Measurements from ENCODE around the gene SRR.

The SRR gene

GRCh38 chr17:2347805-2348685, 44.3 kb downstream of the SRR start:
- no peak for DNase-seq

DNA sequence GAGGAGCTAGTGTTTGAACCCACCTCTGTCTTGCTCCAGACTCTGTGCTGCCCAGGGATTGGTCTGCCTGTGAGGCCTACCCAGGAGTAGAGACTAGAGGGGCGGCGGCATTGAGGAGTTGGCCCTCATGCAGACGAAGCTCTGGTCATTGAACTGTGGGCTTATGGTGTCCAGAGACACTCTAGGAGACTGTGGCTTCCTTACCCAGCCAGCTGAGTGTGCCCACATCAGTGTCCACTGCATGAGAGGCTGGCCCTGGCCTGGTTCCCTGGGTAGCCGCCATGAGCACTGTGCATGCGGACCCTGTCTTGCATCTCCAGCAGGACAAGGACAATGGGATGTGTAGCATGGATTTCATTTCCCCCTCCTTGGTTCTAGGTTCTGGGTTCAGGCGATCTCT, 47.5 kb downstream of the SRR start:
- no peak for DNase-seq

- DNase-seq, result no peak
Measured at GRCh38 chr17:2354311-2354710, 50.6 kb downstream of the SRR start.

GRCh38 chr17:2357237-2357636, 53.5 kb downstream of the SRR start:
- no peak for DNase-seq

DNA sequence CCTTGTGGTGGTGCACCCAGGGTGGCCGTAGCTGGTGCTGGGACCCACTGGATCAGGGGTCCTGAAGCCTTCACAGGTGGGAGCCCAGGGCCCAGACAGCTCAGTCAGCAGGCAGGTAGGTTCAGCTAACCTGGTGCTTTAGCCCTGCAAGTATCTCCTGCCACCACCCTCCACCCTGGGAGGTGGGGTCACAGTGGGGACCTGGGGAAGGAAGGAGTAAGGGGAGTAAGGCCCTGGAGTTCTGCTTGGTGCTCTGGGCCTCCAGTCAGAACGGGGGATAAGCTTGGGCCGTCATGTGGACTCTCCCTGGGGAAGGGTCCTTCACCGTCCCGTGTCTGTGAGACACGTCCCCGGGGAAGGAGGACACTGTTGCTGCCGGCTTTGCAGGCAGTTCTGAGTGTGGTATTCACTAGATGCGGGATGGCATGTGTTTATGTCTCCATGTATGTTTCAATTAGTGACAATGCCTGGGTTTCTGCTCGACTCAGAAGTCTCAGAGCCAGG, 54.2 kb downstream of the SRR start:
- DNase-seq, result no peak

DNA sequence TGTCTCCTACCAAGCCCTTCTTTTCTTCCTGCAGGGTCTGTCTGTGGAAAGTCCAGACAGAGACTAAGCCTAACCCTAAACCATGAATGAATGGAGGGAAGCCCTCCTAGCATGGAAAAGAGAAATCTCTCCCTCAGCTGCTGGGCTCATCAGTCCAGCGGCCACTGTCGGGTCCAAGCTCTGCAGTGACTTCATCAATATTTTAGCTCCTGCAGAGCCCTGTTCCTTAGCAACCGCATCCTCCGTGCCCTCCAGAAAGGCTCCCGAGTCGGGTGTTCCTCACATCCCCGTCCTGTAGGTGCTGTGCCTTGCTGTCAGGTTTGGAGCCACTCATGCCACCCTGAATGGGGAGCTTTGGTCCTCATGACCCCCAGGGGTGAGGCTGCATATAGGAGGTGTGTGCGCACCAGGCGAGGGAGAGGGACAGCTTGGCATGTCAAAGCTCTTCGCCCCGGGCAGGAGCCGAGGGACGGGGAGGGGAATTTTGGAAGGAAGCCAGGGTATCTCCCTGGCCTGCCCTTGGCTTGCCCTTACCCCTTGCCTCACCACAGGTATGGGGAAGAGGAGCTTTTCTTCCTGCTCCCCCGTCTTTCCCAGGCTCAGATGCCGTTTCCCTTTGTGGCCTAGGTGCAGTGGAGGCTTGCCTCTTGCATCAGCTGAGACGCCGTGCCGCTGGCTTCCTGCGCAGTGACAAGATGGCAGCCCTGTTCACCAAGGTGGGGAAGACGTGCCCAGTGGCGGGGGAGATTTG, 57.4 kb downstream of the SRR start:
- DNase-seq, result no peak

DNA sequence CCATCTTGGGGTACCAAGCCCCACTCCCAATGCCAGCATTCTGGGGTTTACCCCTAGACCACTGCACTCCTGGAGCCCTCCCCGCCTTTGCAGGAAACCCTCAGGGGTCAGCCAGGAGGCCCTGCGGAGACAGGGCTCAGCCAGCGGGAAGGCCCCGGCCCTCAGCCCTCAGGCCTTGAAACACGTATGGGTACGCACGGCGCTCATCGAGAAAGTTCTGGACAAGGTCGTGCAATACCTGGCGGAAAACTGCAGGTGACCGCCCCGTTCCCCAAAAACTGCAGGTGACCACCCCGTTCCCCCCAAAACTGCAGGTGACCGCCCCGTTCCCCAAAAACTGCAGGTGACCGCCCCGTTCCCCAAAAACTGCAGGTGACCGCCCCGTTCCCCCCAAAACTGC, 58.3 kb downstream of the SRR start:
- DNase-seq, result no peak

- DNase-seq, result no peak
Measured at GRCh38 chr17:2362416-2362815, 58.7 kb downstream of the SRR start.

DNA sequence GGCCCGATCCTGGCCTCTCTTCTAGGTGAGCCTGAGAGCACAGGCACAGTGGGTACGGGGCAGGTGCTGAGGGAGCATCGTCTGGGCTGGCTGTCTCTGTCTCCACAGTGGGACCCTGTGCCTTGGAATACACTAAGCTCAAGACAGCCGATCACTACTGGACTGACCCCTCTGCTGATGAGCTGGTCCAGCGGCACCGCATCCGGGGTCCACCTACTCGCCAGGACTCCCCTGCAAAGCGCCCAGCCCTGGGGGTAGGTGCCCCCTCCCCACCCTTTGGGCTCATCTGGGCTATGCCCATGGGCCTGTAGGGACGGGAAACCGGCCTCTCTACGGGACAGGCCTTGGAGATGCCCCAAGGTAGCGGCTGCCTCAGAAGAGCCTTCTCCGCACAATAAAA, 59.1 kb downstream of the SRR start:
- DNase-seq, result no peak

GRCh38 chr17:2363318-2363717, 59.6 kb downstream of the SRR start:
- DNase-seq, result no peak

- DNase-seq, result no peak
Measured at GRCh38 chr17:2363851-2364762, 60.4 kb downstream of the SRR start.

GRCh38 chr17:2364763-2365116, 61.0 kb downstream of the SRR start:
- DNase-seq, result no peak

DNA sequence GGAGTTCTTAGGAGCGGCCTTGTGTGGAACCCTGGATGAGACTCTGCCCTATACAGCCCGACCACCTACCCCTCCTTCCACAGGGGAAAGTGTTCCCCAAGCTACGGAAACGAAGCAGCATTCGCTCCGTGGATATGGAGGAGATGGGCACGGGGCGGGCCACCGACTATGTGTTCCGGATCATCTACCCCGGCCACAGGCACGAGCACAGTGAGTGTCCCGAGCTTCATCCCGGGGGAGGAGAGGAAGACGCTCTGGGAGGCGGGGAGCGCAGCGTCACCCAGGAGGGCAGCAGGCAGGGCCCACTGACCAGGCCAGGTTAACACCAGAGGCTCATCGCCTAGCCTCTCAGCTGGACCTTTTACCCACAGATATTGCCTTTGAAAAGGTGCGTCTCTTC, 61.4 kb downstream of the SRR start:
- DNase-seq, result no peak

GRCh38 chr17:2366747-2367494, 63.2 kb downstream of the SRR start:
- DNase-seq, result no peak

DNA sequence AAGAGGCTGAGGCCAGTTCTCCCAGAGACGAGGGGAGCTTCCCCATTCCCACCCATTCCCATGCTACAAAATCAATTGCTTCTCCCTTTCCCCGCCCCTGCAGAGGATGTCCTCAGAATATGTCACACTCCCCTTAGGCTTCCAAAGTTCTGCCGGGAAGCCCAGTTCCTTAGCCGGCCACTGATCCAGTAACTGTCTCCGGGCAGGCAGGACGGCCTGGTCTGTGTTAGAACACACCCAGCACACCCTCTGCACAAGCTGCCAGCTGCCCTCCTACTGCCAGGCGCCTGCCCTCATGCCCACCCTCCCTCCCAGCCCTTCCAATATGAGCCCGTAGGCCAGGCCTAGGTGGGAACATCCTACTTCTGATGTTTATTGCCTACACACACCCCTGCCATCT, 64.6 kb downstream of the SRR start:
- DNase-seq, result no peak

- no peak for DNase-seq
Measured at GRCh38 chr17:2369039-2369438, 65.3 kb downstream of the SRR start.

DNA sequence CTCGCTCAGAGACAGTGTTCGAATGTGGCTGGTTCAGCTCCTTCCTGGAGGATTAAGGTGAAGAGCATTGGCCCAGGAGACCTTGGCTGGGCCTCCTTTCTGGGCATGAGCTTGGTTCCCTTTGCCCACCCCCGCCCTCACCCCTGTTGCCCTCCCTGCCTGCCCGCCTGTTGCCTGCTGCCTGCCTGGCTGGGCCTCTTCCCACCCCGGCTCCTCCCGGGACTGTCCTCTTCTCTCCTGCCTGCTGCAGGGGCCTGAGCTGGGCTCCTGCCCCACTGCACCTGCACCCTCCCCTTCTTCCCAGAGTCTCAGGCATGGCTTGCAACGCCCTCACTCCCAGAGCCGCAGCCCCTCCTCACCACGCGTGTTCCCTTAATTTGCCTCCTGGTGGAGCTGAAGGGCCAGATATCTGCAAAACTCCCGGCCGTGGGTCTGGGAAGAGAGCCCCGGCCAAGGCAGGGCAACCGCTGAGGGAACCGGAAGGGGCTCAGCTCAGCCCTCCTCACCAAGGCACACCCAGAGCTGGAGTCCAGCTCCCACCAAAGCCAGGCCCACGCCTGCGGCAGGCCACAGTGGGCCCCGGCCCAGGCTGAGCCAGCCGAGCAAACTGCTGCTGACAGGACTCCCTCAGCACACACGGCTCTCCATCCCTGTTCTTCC, 65.9 kb downstream of the SRR start:
- DNase-seq, result no peak

DNA sequence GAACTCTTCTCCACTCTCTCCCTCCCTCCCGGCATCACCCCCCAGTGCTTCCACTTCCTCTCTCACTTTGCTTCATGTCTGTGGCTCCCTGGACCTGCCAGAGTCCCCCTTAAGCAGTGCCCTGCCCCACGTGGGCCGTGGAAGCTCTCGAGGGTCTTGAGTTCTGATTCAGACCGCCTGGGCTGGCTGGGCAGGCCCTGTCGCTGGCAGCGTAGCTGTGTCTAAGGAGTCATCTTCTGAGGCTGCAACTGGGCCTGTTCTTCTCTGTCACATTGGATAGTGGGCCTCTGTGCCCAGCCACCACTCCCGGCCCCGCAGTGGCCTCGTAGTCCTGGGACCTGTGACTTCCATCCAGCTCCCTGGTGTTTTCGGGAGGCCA, 66.5 kb downstream of the SRR start:
- no peak for DNase-seq

GRCh38 chr17:2371183-2372130, 67.7 kb downstream of the SRR start:
- no peak for DNase-seq

DNA sequence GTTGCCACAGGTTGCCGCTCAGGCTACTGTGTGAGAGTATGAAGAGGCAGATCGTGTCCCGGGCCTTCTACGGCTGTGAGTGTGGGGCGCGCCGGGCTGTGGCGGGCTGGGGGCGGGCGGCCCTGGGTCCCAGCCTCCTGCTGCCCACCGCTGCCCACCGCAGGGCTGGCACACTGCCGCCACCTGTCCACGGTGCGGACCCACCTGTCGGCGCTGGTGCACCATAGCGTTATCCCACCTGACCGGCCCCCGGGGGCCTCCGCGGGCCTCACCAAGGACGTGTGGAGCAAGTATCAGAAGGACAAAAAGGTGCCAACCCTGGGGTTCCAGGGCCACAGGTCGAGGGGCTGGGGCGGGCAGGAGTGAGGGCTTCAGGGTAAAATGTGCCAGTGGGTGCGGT, 68.4 kb downstream of the SRR start:
- DNase-seq, result no peak

DNA sequence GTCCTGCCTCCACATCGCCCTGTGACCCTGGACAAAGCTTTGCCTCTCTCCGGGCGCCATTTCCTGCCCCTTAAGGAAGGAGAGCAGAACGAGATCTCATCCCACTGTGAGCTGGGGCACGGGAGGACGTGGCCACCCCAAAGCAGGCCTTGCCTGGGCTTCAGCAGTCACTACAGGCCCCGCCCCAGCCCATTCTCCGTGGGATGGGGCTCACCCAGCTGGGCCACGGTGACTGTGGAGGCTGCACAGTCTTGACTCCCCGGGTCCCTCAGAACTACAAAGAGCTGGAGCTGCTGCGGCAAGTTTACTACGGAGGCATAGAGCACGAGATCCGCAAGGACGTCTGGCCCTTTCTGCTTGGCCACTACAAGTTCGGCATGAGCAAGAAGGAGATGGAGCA, 68.9 kb downstream of the SRR start:
- DNase-seq, result no peak

Measured in CD4-positive, alpha-beta T cell treated with Interleukin-15 for 1 hour (primary cell).